Retina (tissue), 1 donor: ENCODE data around the gene KRT72.

ENCODE experiments used
- DNase-seq: peaks from one replicate; pipeline ENCODE4 v3.0.0-alpha.2; 2016

The KRT72 gene

GRCh38 chr12:52575948-52576347 lies 25.3 kb downstream of the KRT72 start:
- no peak for DNase-seq

GRCh38 chr12:52575256-52575655 lies 26.0 kb downstream of the KRT72 start:
- DNase-seq = no peak

- DNase-seq = no peak
Observed at GRCh38 chr12:52573743-52574142, 27.5 kb downstream of the KRT72 start, which contains the start of gene KRT74. Gene KRT74, minus strand, starts transcription at chr12:52573843. Its CDS starts 66 bp downstream, at chr12:52573777.

- no peak for DNase-seq
Observed at GRCh38 chr12:52573306-52573705, 28.0 kb downstream of the KRT72 start.

GRCh38 chr12:52570511-52570910 lies 30.8 kb downstream of the KRT72 start:
- no peak for DNase-seq

- DNase-seq = no peak
Observed at GRCh38 chr12:52568111-52568510, 33.2 kb downstream of the KRT72 start.

- peak; percentile 54 for DNase-seq
Observed at GRCh38 chr12:52566847-52567291, 34.4 kb downstream of the KRT72 start.

GRCh38 chr12:52564582-52564981 lies 36.7 kb downstream of the KRT72 start:
- DNase-seq = no peak

GRCh38 chr12:52561880-52562449 lies 39.3 kb downstream of the KRT72 start:
- no peak for DNase-seq

GRCh38 chr12:52559979-52560378 lies 41.3 kb downstream of the KRT72 start:
- DNase-seq = no peak

GRCh38 chr12:52558781-52559445 lies 42.4 kb downstream of the KRT72 start:
- DNase-seq = no peak

- no peak for DNase-seq
Observed at GRCh38 chr12:52557476-52557875, 43.8 kb downstream of the KRT72 start.

- DNase-seq = no peak
Observed at GRCh38 chr12:52555577-52555976, 45.7 kb downstream of the KRT72 start.

GRCh38 chr12:52552681-52553195 lies 48.5 kb downstream of the KRT72 start, which contains the start of gene KRT71:
Gene KRT71, minus strand, starts transcription at chr12:52553145. Its CDS starts 68 bp downstream, at chr12:52553077.
- no peak for DNase-seq

GRCh38 chr12:52552055-52552454 lies 49.2 kb downstream of the KRT72 start:
- DNase-seq = no peak

- no peak for DNase-seq
Observed at GRCh38 chr12:52551216-52551865, 49.9 kb downstream of the KRT72 start.

GRCh38 chr12:52546126-52546525 lies 55.1 kb downstream of the KRT72 start:
- no peak for DNase-seq

GRCh38 chr12:52543985-52544883 lies 57.0 kb downstream of the KRT72 start:
- DNase-seq = no peak

- DNase-seq = no peak
Observed at GRCh38 chr12:52542785-52543318, 58.4 kb downstream of the KRT72 start.

GRCh38 chr12:52542157-52542556 lies 59.1 kb downstream of the KRT72 start:
- no peak for DNase-seq

- no peak for DNase-seq
Observed at GRCh38 chr12:52541709-52542108, 59.6 kb downstream of the KRT72 start.

GRCh38 chr12:52540531-52540930 lies 60.7 kb downstream of the KRT72 start:
- DNase-seq = no peak

- DNase-seq = no peak
Observed at GRCh38 chr12:52539821-52540173, 61.5 kb downstream of the KRT72 start.
